ENCODE measurements around the gene CFAP61.

CFAP61 gene

GRCh38 chr20:20329564-20329963, 277.2 kb downstream of the CFAP61 start (continued):
- TF ChIP-seq ZNF645 (tag by site-specific recombination; IDR thresholded peaks at IDR 0.05) (no peak), PRDM4 (tag by site-specific recombination; IDR thresholded peaks at IDR 0.05) (no peak), PRDM10 (tag by site-specific recombination; IDR thresholded peaks at IDR 0.05) (no peak), ZNF221 (tag by site-specific recombination; IDR thresholded peaks at IDR 0.05; ENCODE audit: borderline replicate concordance) (no peak)

- Histone ChIP-seq H3K4me1 (ENCODE audit: control insufficient read depth, insufficient read depth, low read length) (no peaks in the 10 kb centered on the region), H3K36me3 (ENCODE audit: control insufficient read depth in 2 of 2, insufficient read depth in 1 of 2, low read length in 2 of 2) (no peaks in the 10 kb centered on the region), H3K9me3 (ENCODE audit: control insufficient read depth, insufficient read depth, low read depth, low read length) (no peaks in the 10 kb centered on the region), H3K27ac (ENCODE audit: extremely low read depth, low read depth, low read length) (no peak overlapping the region), H3K4me3 (ENCODE audit: low read depth, low read length) (no peak overlapping the region)
- CTCF ChIA-PET: interaction anchor here (1.2 kb wide), 1 partner anchor 17 kb away, joined by 3 read pairs; no protein-coding TSS in a partner anchor
- TF ChIP-seq ZBTB20 (tag by site-specific recombination; IDR thresholded peaks at IDR 0.05) (no peak), ZNF514 (tag by site-specific recombination; IDR thresholded peaks at IDR 0.05) (no peak), ELK4 (IDR thresholded peaks at IDR 0.05; ENCODE audit: borderline replicate concordance, low read depth, low read length) (no peak), ZNF148 (tag by site-specific recombination; IDR thresholded peaks at IDR 0.05; ENCODE audit: borderline replicate concordance) (no peak), ZBTB1 (tag by site-specific recombination; IDR thresholded peaks at IDR 0.05) (no peak)
- POLR2A ChIA-PET: no interaction called here
Observed at GRCh38 chr20:20331156-20331555, 278.8 kb downstream of the CFAP61 start.

- no peaks in the 10 kb centered on the region for H3K36me3 ChIP-seq (ENCODE audit: control insufficient read depth in 2 of 2, insufficient read depth in 1 of 2, low read length in 2 of 2)
- H3K9me3 ChIP-seq (ENCODE audit: control insufficient read depth, insufficient read depth, low read depth, low read length): no peaks in the 10 kb centered on the region
- no peak overlapping the region for H3K4me3 ChIP-seq (ENCODE audit: low read depth, low read length)
- no peak overlapping the region for H3K27ac ChIP-seq (ENCODE audit: extremely low read depth, low read depth, low read length)
- ChIA-PET CTCF (interaction anchor here (1.2 kb wide), 1 partner anchor 16 kb away, joined by 3 read pairs; no protein-coding TSS in a partner anchor), POLR2A (no interaction called here)
- TF ChIP-seq ZNF701 (tag by site-specific recombination; IDR thresholded peaks at IDR 0.05) (no peak), ZNF629 (tag by site-specific recombination; IDR thresholded peaks at IDR 0.05) (no peak), ZNF175 (tag by site-specific recombination; IDR thresholded peaks at IDR 0.05) (no peak), ZNF580 (tag by site-specific recombination; IDR thresholded peaks at IDR 0.05) (no peak), MYNN (tag by site-specific recombination; IDR thresholded peaks at IDR 0.05; ENCODE audit: borderline replicate concordance) (no peak), ZNF843 (tag by site-specific recombination; IDR thresholded peaks at IDR 0.05) (no peak), AEBP2 (tag by site-specific recombination; IDR thresholded peaks at IDR 0.05; ENCODE audit: borderline replicate concordance) (no peak), ZNF184 (tag by site-specific recombination; IDR thresholded peaks at IDR 0.05) (no peak)
- H3K4me1 ChIP-seq (ENCODE audit: control insufficient read depth, insufficient read depth, low read length): no peaks in the 10 kb centered on the region
Observed at GRCh38 chr20:20331817-20332216, 279.5 kb downstream of the CFAP61 start.
